Chondrocyte (in vitro differentiated cells): ENCODE measurements around the gene NUP210L. TPM values are rescaled to one million over a fixed set of nuclear protein-coding genes. Genes with fewer than 3 reads are reported as not detected.

Source experiments
- DNase-seq: peaks from one replicate; pipeline ENCODE4 v3.0.0; 2021; ENCODE audit warnings: mixed read lengths, low spot score
- H3K27ac Mint-ChIP-seq: one replicate; pipeline ENCODE4 v1.8.0; 2021; ENCODE audit warnings: mild to moderate bottlenecking, moderate library complexity, mixed read lengths; ENCODE audit not compliant: unreplicated experiment
- H3K27me3 Mint-ChIP-seq: 2 replicates; pipeline ENCODE4 v1.8.0; 2021; ENCODE audit warnings: low read depth, mixed read lengths
- H3K36me3 Mint-ChIP-seq: 2 replicates; pipeline ENCODE4 v1.8.0; 2021; ENCODE audit warnings: low read depth, mixed read lengths
- H3K4me1 Mint-ChIP-seq: 2 replicates; pipeline ENCODE4 v1.8.0; 2021; ENCODE audit warnings: low read depth, mild to moderate bottlenecking, mixed read lengths
- H3K4me3 Mint-ChIP-seq: one replicate; pipeline ENCODE4 v1.8.0; 2021; ENCODE audit warnings: mild to moderate bottlenecking, moderate library complexity, mixed read lengths; ENCODE audit not compliant: unreplicated experiment
- H3K9me3 Mint-ChIP-seq: 2 replicates; pipeline ENCODE4 v1.8.0; 2021; ENCODE audit warnings: low read depth, mixed read lengths
- CTCF ChIP-seq: fragments of 200-600 bp; sonication (generic); IDR thresholded peaks from 2 replicates; pipeline ENCODE4 v1.5.0; 2021; ENCODE audit warnings: antibody characterized with exemption, mild to moderate bottlenecking, moderate library complexity
- total RNA-seq: library from RNA; stranded (reverse); gene quantifications from 3 replicates; pipeline ENCODE4 v1.2.1, GENCODE V29; 2021

NUP210L gene
- total RNA-seq, 1 donor from 2014 or later = not detected

DNA sequence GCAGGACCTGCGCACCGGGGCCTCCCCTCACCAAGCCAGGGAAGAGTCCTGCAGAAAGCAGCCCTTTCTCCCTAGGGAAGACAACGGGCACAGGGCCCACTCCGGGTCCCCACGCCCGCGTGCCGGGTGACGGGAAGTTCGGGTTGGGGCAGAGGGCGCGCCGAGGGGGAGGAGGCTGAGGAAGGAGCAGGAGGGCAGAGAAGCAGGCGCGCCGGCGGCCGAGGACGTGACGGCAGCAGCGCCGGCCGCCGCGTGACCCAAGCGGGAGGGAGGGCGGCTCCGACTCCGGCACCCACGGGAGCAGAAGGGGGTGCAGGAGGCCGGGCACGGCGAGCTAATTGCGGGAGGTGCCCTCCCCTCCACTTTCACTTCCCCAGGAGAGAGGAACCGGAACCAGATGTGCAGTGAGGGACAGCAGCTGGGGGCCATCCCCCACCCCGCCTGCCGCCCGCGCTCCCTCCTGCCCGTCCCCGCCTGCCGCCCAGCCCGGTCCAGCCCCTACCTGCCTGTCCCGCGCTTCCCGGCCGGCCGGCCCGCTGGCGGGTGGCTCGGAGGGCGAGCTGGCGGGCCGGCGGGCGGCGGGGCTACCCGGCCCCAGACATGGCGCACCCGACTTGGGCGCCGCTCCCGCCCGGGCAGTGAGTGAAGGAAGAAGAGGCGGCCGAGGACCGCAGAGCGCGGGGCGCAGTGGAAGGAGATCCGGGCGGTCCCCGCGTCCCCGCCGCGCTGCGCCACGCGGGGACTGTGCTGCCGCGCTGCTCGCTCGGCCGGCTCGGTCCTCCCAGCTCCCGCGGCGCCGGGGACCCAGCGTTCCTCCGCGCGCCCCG, 208.9 kb downstream of the NUP210L start:
- H3K27ac Mint-ChIP-seq = peak overlapping the region; percentile 83
- no peaks in the 10 kb centered on the region for H3K9me3 Mint-ChIP-seq
- no peak for TF ChIP-seq CTCF
- peaks cover 21% of the 10 kb centered on the region for H3K36me3 Mint-ChIP-seq
- no peaks in the 10 kb centered on the region for H3K27me3 Mint-ChIP-seq
- DNase-seq = peak; percentile 72
- peak overlapping the region; percentile 80 for H3K4me3 Mint-ChIP-seq
- H3K4me1 Mint-ChIP-seq = peaks cover 17% of the 10 kb centered on the region

DNA sequence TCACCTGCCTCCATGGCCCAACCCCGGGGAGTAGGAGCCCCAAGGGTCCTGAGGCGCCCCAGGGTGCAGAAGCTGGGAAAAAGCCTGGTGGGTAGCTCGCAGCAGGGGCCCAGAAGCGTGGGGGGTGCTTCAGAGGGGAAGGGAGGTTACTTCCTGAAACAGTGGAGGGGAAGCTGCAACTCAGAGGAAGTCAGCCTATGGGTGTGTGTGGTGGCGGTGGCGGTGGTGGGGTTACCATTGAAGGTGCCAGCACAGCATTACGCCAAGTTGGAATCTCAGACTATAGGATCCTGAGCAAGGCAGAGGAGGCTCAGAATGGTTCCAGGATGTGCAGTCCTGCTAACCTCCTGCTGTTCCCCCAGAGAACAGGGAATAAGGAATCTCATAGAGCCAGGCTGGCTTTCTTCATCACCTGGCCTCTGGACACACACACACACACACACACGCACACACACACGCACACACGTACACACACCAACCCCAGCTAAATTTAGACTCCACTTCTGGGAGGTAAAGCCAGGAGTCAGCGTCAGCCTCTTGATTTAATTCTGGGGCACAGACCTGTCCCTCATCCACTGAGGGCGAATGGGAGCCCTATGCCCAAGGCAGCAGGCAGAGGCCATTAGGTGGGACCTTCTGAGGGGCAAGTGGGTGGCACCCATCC, 209.6 kb downstream of the NUP210L start:
- TF ChIP-seq CTCF = no peak
- DNase-seq = peak; percentile 77
- H3K27me3 Mint-ChIP-seq = no peaks in the 10 kb centered on the region

DNA sequence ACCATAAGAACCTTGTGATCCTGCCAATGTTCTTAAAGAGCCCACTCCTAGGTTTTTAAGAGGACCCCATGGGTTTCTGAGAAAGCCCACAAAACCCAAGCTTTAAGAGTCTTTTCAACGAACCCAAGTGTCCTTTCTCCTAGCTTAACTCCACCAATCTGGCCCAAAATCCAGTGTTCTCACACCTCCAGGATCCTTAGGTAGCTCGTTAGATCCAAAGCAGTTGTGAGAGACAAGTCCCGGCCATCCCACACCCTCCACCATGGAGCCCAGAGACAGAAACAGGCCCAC, 210.1 kb downstream of the NUP210L start:
- peaks cover 17% of the 10 kb centered on the region for H3K4me1 Mint-ChIP-seq
- no peaks in the 10 kb centered on the region for H3K9me3 Mint-ChIP-seq
- peak overlapping the region; percentile 80 for H3K4me3 Mint-ChIP-seq
- H3K27me3 Mint-ChIP-seq = no peaks in the 10 kb centered on the region
- peak; percentile 12 for DNase-seq
- peak overlapping the region; percentile 71 for H3K27ac Mint-ChIP-seq
- H3K36me3 Mint-ChIP-seq = peaks cover 20% of the 10 kb centered on the region
- TF ChIP-seq CTCF = no peak

More for the DNA sequence above, 209.6 kb downstream of the NUP210L start:
- Mint-ChIP-seq H3K4me3 (peak overlapping the region; percentile 80), H3K9me3 (no peaks in the 10 kb centered on the region), H3K36me3 (peaks cover 19% of the 10 kb centered on the region), H3K27ac (peak overlapping the region; percentile 83), H3K4me1 (peaks cover 17% of the 10 kb centered on the region)

DNA sequence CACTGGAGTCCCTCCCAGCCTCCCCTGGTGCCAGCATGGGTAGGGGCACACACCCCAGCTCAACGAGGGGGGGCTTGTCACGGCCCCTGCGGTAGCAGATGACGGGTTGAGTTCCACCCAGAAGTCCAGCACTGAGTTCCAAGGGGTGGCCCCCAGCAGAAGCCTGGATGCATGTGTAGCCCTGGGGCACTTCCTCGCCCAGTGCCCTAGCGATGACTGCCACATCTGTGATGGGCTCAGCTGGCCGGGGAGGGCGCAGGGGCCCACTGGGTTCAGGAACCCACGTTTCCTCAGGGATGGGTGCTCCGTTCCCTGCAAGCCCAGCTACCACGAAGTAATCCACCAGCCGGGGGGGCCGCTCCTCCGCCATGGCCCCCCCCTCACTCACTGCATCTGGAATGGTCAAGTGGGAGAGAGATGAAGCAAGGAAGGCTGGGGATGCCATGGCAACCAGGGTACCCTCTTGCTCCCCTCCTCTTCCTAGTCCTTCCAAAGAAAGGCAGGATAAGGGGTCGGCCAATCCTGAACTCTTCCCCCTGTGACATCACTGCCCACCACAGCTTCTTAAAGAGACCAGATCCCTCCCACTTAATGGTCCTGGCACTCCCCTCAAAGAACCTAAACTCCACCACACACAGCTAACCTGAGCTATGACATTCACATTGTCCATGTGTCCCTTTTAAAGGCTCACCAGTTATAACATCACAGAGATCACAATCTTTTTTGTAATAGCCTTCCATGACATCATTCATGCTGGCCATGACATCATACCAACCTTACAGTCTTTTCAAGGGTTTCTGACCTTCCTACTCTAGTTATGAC, 210.7 kb downstream of the NUP210L start:
- no peak overlapping the region for H3K4me3 Mint-ChIP-seq
- peaks cover 17% of the 10 kb centered on the region for H3K4me1 Mint-ChIP-seq
- peak overlapping the region; percentile 71 for H3K27ac Mint-ChIP-seq

More for the DNA sequence above, 210.7 kb downstream of the NUP210L start:
- no peaks in the 10 kb centered on the region for H3K27me3 Mint-ChIP-seq
- peaks cover 20% of the 10 kb centered on the region for H3K36me3 Mint-ChIP-seq
- no peak for TF ChIP-seq CTCF
- H3K9me3 Mint-ChIP-seq = no peaks in the 10 kb centered on the region
- no peak for DNase-seq
